Spinal cord (tissue), 10 donors: ENCODE data around the gene VOPP1. TPM values are rescaled to one million over a fixed set of nuclear protein-coding genes. Genes with fewer than 3 reads are reported as not detected.
"Not testable (repeated sequence)": the region's sequence is repeated elsewhere in the genome, so short reads cannot be mapped to it uniquely, and the experiment has no call there.

ENCODE experiments used
- DNase-seq, 6 donors: peaks; one replicate each; pipeline versions ENCODE4 v3.0.0 to v3.0.0-alpha.2; 2013 to 2015; ENCODE audit warnings: low spot score in 6 of 6, low read depth in 4 of 6
- H3K27ac ChIP-seq: one replicate; pipeline ENCODE4 v1.5.1; 2013; ENCODE audit warnings: low read depth, low read length, control low read depth
- H3K27me3 ChIP-seq: one replicate; pipeline ENCODE4 v1.6.1; 2013; ENCODE audit warnings: low read length; ENCODE audit not compliant: control insufficient read depth, insufficient read depth
- H3K36me3 ChIP-seq: one replicate; pipeline ENCODE4 v1.6.1; 2013; ENCODE audit warnings: low read length; ENCODE audit not compliant: control insufficient read depth, insufficient read depth
- H3K4me1 ChIP-seq: one replicate; pipeline ENCODE4 v1.6.1; 2013; ENCODE audit warnings: low read length; ENCODE audit not compliant: control insufficient read depth, insufficient read depth
- H3K4me3 ChIP-seq: one replicate; pipeline ENCODE4 v1.5.1; 2013; ENCODE audit warnings: low read depth, low read length, control low read depth
- H3K9me3 ChIP-seq: one replicate; pipeline ENCODE4 v1.6.1; 2013; ENCODE audit warnings: low read length; ENCODE audit not compliant: control insufficient read depth, insufficient read depth
- WGBS: methylation state at CpG from one replicate; pipeline ENCODE4 v1.1.5; 2013; ENCODE audit warnings: missing lambda C conversion rate; ENCODE audit not compliant: insufficient coverage; 5-methylcytosine and 5-hydroxymethylcytosine counted together
- polyA plus RNA-seq, 2 donors: library from polyadenylated mRNA; unstranded; fragments of 120-200 nt; gene quantifications; one replicate each; pipeline ENCODE4 v1.2.1, GENCODE V29; 2013; ENCODE audit not compliant: insufficient read length in 2 of 2
- total RNA-seq, 2 donors: library from RNA; depleted of rRNA in 1 of 2; stranded (reverse); fragments of 120-200 nt in 1 of 2; fragments of >200 nt in 1 of 2; gene quantifications; one replicate each; pipeline versions ENCODE4 v1.2.3 to v1.2.4, GENCODE V29; 2013 to 2014
- donor health status: healthy.

The VOPP1 gene
- total and polyA plus RNA-seq, 4 donors: 59.1 to 121 (median 86.5) TPM

DNA sequence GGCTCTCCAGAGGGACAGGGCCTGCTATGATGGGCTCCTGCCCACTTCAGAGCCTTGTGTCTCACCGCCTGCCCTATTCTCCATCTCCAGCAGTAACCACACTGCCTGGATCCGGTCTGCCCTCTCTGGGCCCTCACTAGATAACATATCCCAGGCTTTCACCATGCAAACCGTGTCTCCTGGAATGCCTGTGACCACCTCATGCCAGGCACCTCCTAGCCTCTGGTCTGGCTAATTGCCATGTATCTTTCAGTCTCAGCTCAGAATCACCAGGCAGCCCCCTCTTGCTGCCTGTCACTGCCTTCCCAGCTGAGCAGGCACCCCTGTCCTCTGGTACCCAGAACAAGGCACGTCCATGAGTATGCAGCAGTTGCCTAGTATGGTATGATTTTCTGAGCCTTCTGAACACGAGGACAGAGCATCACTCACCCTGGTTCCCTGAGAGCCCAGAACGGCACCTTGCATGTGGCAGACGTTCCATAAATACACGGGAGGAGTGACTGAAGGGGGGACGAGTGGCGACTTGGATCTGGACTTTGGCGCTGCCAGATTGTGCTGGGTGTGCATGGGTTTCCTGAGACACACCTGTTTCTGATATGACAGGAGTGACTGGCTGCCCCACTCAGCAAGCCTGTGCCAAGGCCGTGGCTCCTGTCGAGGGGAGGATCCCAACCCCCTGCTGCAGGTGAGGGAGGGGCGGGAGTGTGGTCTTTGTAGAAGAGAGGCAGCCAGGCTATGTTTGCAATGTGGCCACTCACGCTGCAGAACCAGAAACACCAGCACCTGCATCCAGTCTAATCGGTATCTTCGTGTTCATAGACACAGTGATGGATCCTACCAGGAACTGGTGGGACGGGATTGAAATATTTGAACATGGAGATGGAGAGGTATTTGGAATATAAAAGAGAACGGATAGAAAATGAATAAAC is 95.2 kb downstream of the VOPP1 start:
- H3K4me3 ChIP-seq: no peak overlapping the region
- H3K4me1 ChIP-seq: peaks cover 25% of the 10 kb centered on the region
- no peaks in the 10 kb centered on the region for H3K27me3 ChIP-seq
- DNase-seq: no peak
- H3K9me3 ChIP-seq: no peaks in the 10 kb centered on the region
- H3K36me3 ChIP-seq: peaks cover 35% of the 10 kb centered on the region
- peak overlapping the region; percentile 25 for H3K27ac ChIP-seq
- WGBS: 84% methylated on average over 19 of the region's 19 CpGs

DNA sequence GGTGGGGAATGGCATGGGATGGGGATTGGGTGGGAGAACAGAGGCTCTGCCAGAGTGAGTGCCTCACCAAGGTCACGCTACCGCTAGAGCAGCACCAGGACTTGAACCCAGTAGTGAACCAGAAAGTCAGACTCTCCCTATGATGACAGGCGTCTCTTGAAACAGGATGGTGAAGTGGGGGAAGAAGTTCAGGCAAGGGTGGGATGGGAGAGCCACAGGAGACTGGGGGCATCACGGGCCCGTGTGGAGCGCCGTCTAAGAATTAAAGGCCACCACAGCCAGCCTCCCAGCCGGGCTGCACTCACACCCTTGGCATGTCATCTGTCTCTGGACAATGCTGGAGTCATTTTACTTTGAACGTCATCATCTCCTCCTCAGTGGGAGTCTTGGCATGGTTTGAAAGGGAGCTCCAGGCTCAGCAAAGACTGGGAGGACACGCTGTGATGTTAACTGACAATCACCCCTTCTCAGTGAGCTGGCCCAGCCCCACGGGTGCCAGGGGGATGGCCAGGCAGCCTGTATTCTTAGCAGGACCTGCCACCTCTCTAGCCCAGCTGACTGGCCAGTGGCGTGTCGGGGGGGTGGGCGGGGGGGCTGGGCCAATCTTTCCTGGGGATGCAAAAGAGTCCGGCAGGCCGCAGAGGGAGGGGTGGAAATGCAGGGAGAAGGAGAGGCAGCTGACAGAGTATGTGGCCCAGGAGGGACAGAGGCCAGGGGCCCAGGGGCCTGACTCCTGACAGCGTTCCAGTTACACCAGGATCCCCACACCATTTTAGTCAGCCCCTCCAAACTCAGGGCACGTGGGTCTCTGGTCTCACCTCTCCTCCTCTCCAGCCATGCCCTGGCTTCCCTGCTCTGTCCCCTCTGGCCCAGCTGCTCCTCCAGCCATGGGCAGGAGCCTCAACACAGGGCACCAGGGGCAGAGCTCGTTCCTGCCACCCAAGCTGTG is 96.2 kb downstream of the VOPP1 start:
- Histone ChIP-seq H3K36me3 (peaks cover 34% of the 10 kb centered on the region), H3K4me3 (no peak overlapping the region), H3K9me3 (no peaks in the 10 kb centered on the region), H3K27ac (peak overlapping the region; percentile 25), H3K27me3 (no peaks in the 10 kb centered on the region), H3K4me1 (peaks cover 25% of the 10 kb centered on the region)
- DNase-seq: peak in 5 of 6 donors; percentile 26 to 77 (median 40)
- 35% methylated on average over 17 of the region's 19 CpGs for WGBS

DNA sequence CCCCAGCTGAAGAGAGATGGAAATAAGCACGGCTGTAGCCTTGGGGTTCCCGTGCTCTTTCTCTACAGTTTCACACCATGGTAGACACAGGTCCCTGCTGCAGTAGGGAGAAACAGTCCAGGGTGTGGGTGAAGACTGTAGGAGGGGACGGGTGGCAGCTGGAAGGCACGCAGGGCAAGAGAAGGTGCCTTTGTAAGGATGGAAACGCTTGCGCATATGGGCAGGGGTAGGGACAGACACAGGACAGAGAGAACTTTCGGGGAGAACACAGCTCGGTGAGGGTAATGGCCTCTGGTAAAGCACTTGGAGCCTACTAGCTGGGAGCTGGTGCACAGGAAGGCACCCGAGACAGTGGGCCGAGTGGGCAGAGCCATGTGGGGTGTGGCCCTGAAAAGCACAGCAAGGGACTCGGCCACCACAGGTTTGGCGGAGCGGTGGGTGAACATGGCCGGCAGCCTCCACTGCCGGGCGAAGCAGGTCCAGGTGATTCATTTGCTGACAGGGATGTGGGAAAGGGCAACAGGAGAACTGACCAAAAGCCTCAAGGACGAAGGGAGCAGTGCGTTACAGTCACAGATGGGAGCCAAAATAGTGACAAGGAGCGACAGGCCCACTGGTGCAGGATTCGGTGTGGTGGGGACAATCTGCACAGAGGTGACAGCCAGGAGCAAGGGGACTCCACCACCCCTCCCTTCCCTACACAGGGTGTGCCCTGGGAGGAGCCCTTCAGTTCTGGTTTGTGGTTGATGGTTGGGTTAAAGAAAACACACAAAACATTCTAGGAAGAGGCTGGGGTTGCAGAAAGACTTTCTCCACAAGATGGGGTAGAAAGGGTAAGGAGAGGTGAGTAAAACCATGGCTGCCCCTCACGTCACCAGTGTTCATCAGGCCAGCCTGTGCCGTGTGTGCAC is 97.1 kb downstream of the VOPP1 start:
- WGBS: 95% methylated on average over 18 of the region's 22 CpGs
- no peak for DNase-seq
- Histone ChIP-seq H3K36me3 (peaks cover 31% of the 10 kb centered on the region), H3K4me3 (no peak overlapping the region), H3K27ac (no peak overlapping the region), H3K9me3 (no peaks in the 10 kb centered on the region), H3K27me3 (no peaks in the 10 kb centered on the region), H3K4me1 (peaks cover 25% of the 10 kb centered on the region)

GRCh38 chr7:55473932-55474331 is 98.4 kb downstream of the VOPP1 start:
- Histone ChIP-seq H3K27me3 (no peaks in the 10 kb centered on the region), H3K9me3 (no peaks in the 10 kb centered on the region), H3K36me3 (peaks cover 31% of the 10 kb centered on the region), H3K4me1 (peaks cover 32% of the 10 kb centered on the region), H3K27ac (no peak overlapping the region), H3K4me3 (no peak overlapping the region)
- WGBS: 88% methylated on average over 8 of the region's 10 CpGs
- no peak for DNase-seq

DNA sequence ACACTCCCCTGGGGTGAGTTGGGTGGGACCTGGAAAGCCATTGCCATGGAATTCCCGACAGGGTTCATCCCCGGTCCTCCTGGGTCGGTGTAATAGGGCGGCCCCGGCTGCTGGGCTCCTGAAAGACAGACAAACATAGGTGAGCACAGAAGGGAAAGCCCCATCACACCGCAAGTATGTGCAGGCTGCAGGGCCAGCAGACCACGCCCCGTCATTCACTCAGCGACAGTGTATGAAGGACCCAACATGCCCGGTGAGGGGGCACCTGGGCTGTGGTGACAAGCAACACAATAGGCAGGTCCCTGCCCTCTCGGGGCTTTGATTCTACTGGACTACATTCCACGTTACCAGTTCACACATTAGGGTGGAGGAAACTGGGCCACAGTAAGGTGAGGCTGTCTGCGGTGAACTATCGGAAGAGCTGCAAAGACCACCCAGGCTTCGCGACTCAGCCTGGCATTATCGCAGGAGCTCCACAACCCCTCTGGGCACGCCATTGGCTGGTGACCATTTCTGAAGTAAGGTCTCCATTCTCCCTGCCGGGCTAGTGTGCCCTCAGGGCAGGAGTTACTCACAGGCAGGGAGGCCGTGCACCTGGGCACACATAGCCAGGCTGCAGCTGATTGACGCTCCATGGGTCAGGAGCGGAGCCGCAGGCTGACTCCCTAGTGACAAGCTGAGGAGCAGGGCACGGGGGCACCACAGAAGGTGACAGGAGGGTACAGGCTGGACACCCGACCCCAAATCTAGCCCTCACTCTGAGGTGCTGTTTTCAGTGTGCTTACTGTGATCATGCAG is 99.2 kb downstream of the VOPP1 start:
- Histone ChIP-seq H3K27ac (no peak overlapping the region), H3K27me3 (no peaks in the 10 kb centered on the region), H3K4me3 (no peak overlapping the region), H3K4me1 (peaks cover 37% of the 10 kb centered on the region), H3K36me3 (peaks cover 36% of the 10 kb centered on the region), H3K9me3 (no peaks in the 10 kb centered on the region)
- no peak for DNase-seq
- 92% methylated on average over 21 of the region's 25 CpGs for WGBS

GRCh38 chr7:55472406-55472805 is 99.9 kb downstream of the VOPP1 start:
- not testable (repeated sequence) for H3K9me3 ChIP-seq, H3K27me3 ChIP-seq, DNase-seq, H3K27ac ChIP-seq, H3K4me3 ChIP-seq
- WGBS: no CpG with 5 or more reads among the region's 14 CpGs
- H3K4me1 ChIP-seq: peaks cover 32% of the 10 kb centered on the region
- H3K36me3 ChIP-seq: peaks cover 32% of the 10 kb centered on the region

DNA sequence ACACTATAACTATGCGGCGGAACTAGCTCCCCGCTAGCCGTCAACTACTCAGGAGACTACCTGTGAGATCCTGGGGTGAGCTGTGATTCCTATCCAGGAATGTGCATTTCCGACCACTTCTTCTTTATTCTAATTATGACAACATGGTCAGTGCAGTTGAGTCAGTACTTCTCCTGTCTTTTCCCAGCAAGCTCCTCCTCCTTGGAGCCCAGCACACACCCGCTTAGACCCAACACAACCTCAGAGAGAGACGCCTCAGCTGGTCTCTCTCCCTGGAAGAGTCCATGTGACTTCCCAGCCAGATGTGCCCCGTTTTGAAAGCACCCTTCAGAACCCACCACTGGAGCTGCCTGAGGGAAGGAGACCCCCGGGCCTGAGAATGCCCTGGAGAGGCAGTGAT is 100.7 kb downstream of the VOPP1 start:
- Histone ChIP-seq H3K36me3 (peaks cover 27% of the 10 kb centered on the region), H3K4me1 (peaks cover 24% of the 10 kb centered on the region)
- WGBS: 82% methylated on average over 3 of the region's 9 CpGs
- not testable (repeated sequence) for DNase-seq, H3K4me3 ChIP-seq, H3K27me3 ChIP-seq, H3K9me3 ChIP-seq, H3K27ac ChIP-seq

DNA sequence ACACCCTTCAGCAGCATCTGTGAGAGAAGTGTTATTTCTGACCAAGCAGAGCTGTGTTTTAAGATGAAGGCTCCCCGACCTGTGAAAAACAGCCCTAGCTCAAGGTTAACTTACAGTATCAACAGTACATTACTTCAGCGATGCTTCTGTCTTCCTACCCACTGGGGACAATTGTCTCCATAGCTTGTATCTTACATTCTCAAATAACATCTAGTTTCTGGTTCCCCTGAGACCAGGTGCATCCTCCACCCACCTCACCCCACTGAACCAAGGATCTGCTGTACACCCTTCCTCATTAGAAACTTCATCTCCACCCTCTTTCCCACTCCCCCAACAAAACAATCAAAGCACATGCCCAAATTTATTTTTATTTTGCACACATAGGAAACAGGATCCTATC is 102.0 kb downstream of the VOPP1 start:
- Histone ChIP-seq H3K9me3 (no peaks in the 10 kb centered on the region), H3K4me3 (no peak overlapping the region), H3K27ac (no peak overlapping the region), H3K36me3 (peaks cover 23% of the 10 kb centered on the region), H3K27me3 (no peaks in the 10 kb centered on the region), H3K4me1 (peaks cover 12% of the 10 kb centered on the region)
- 100% methylated on average over 1 of the region's 2 CpGs for WGBS
- DNase-seq: no peak
